ENCODE measurements around the gene CHCHD10.
A peak's percentile ranks its signal among the peaks of the same experiment; 100 is the strongest.

DNA sequence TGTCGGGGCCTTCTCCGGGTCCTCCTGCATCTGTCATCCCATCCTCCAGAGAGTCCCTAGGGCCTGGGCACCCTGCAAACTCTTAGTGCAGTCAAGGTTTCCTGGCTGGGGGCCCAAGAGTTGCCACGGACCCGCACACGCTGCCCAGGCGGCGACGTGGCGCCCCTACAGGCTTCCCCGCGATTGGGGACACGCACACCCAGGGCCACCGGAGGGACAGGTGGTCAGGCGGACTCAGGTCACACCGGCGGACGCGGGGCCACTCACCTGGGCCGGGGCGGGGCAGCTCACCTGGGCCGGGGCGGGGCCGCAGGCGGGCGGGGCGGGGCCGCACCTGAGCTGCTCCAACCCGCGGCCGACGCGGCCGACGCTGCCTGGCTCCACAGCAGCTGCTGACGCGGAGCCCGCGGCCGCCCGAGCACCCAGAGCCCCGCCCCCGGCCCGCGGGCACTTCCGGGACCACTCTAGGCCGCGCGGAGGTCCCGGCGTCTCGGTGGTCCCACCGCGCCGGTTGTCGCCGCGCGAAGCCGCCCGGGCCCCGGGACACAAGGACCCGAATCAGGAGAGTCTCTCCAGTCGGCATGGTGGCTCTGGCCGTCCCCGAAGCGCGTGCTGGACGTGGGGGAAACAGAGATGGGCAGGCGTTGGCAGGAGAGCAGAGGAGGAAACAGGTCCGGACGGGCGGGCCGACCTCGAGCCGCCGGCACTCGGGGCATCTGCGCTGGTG is 16.9 kb downstream of the CHCHD10 start, which contains the start of gene ZNF70:
- TF ChIP-seq, protein P1, sequence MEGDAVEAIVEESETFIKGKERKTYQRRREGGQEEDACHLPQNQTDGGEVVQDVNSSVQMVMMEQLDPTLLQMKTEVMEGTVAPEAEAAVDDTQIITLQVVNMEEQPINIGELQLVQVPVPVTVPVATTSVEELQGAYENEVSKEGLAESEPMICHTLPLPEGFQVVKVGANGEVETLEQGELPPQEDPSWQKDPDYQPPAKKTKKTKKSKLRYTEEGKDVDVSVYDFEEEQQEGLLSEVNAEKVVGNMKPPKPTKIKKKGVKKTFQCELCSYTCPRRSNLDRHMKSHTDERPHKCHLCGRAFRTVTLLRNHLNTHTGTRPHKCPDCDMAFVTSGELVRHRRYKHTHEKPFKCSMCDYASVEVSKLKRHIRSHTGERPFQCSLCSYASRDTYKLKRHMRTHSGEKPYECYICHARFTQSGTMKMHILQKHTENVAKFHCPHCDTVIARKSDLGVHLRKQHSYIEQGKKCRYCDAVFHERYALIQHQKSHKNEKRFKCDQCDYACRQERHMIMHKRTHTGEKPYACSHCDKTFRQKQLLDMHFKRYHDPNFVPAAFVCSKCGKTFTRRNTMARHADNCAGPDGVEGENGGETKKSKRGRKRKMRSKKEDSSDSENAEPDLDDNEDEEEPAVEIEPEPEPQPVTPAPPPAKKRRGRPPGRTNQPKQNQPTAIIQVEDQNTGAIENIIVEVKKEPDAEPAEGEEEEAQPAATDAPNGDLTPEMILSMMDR (conservative IDR thresholded peaks at IDR 0.05; ENCODE audit: low read depth, low read length) = peak; percentile 44
- TF ChIP-seq EZH2 (IDR thresholded peaks at IDR 0.05; ENCODE audit: borderline replicate concordance, low read depth, low read length, poor library complexity, severe bottlenecking) = no peak
